ENCODE data around the gene GREB1. TPM values are rescaled to one million over a fixed set of nuclear protein-coding genes. Genes with fewer than 3 reads are reported as not detected.
A peak's percentile ranks its signal among the peaks of the same experiment; 100 is the strongest.

The GREB1 gene
- 1 to 10 TPM; 3.1 to 8.8 (median 6.5) TPM for total RNA-seq

- no peak within 1 kb of the TSS for H3K4me3 ChIP-seq
- 57 to 76% methylated on average over 7 to 9 of the region's 9 CpGs for WGBS, 2 donors (ENCODE audit: low coverage in 1 of 2)
- H3K36me3 ChIP-seq: no peaks in the 10 kb centered on the region
- ATAC-seq: no peak
- no peak for TF ChIP-seq POLR2A (IDR thresholded peaks at IDR 0.05)
- TF ChIP-seq EP300 (IDR thresholded peaks at IDR 0.05): no peak
- TF ChIP-seq POLR2AphosphoS5 (IDR thresholded peaks at IDR 0.05): no peak
- TF ChIP-seq CTCF (IDR thresholded peaks at IDR 0.05): no peak
- no peaks in the 10 kb centered on the region for H3K9me3 ChIP-seq
- H3K27ac ChIP-seq: no peak within 1 kb of the TSS
- peaks cover 20% of the 10 kb centered on the region for H3K27me3 ChIP-seq
- H3K4me1 ChIP-seq: no peaks in the 10 kb centered on the region
These were observed at the start of gene GREB1 for GRCh38 chr2:11533278-11534070. Gene GREB1 (plus strand): TSS chr2:11534045. CDS start chr2:11556615, 22,570 bp downstream.

- no peak for ATAC-seq
- Histone ChIP-seq H3K36me3 (no peaks in the 10 kb centered on the region), H3K27ac (no peak overlapping the region), H3K4me3 (no peak overlapping the region), H3K27me3 (peaks cover 46% of the 10 kb centered on the region), H3K4me1 (no peaks in the 10 kb centered on the region), H3K9me3 (peaks cover 0 to 8% (median 0%) of the 10 kb centered on the region in 3 donors)
- WGBS, 2 donors (ENCODE audit: low coverage in 1 of 2): 58% methylated on average over 3 of the region's 3 CpGs; no CpG with 5 or more reads in 1 of the 2 donors
- no peak for TF ChIP-seq EP300 (IDR thresholded peaks at IDR 0.05)
- TF ChIP-seq CTCF (IDR thresholded peaks at IDR 0.05): no peak
- TF ChIP-seq POLR2A (IDR thresholded peaks at IDR 0.05): no peak
- TF ChIP-seq POLR2AphosphoS5 (IDR thresholded peaks at IDR 0.05): no peak
These were observed 45.0 kb upstream of the GREB1 start for GRCh38 chr2:11488809-11489208.

- H3K9me3 ChIP-seq: peaks cover 0 to 8% (median 0%) of the 10 kb centered on the region in 3 donors
These were observed 43.7 kb upstream of the GREB1 start for GRCh38 chr2:11490194-11490593.

GRCh38 chr2:11491348-11491933, 42.4 kb upstream of the GREB1 start:
- WGBS, 2 donors (ENCODE audit: low coverage in 1 of 2): 0 to 58% methylated on average over 1 to 3 of the region's 3 CpGs
- H3K4me3 ChIP-seq: no peak overlapping the region
- H3K4me1 ChIP-seq: no peaks in the 10 kb centered on the region
- H3K9me3 ChIP-seq: peaks cover 0 to 8% (median 0%) of the 10 kb centered on the region in 3 donors
- peaks cover 42% of the 10 kb centered on the region for H3K27me3 ChIP-seq
- H3K27ac ChIP-seq: peak overlapping the region in 2 of 4 donors; percentile 21 to 36
- peak; percentile 37 for ATAC-seq
- TF ChIP-seq POLR2AphosphoS5 (IDR thresholded peaks at IDR 0.05): peak; percentile 9
- no peak for TF ChIP-seq POLR2A (IDR thresholded peaks at IDR 0.05)
- no peaks in the 10 kb centered on the region for H3K36me3 ChIP-seq

More at GRCh38 chr2:11490194-11490593, 43.7 kb upstream of the GREB1 start:
- no peak for ATAC-seq
- Histone ChIP-seq H3K27ac (no peak overlapping the region), H3K4me3 (no peak overlapping the region), H3K27me3 (peaks cover 42% of the 10 kb centered on the region), H3K36me3 (no peaks in the 10 kb centered on the region), H3K4me1 (no peaks in the 10 kb centered on the region)
- 85 to 100% methylated on average over 3 to 5 of the region's 5 CpGs for WGBS, 2 donors (ENCODE audit: low coverage in 1 of 2)
- TF ChIP-seq POLR2A (IDR thresholded peaks at IDR 0.05) (no peak), POLR2AphosphoS5 (IDR thresholded peaks at IDR 0.05) (no peak), CTCF (IDR thresholded peaks at IDR 0.05) (no peak), EP300 (IDR thresholded peaks at IDR 0.05) (no peak)

GRCh38 chr2:11492244-11492643, 41.6 kb upstream of the GREB1 start:
- WGBS, 2 donors (ENCODE audit: low coverage in 1 of 2): 92% methylated on average over 3 of the region's 3 CpGs; no CpG with 5 or more reads in 1 of the 2 donors
- peak overlapping the region in 1 of 4 donors; percentile 17 for H3K27ac ChIP-seq
- H3K4me3 ChIP-seq: no peak overlapping the region
- peaks cover 0 to 8% (median 0%) of the 10 kb centered on the region in 3 donors for H3K9me3 ChIP-seq
- no peaks in the 10 kb centered on the region for H3K4me1 ChIP-seq
- no peaks in the 10 kb centered on the region for H3K36me3 ChIP-seq
- no peak for TF ChIP-seq CTCF (IDR thresholded peaks at IDR 0.05)
- TF ChIP-seq EP300 (IDR thresholded peaks at IDR 0.05): no peak
- no peak for TF ChIP-seq POLR2A (IDR thresholded peaks at IDR 0.05)
- no peak for TF ChIP-seq POLR2AphosphoS5 (IDR thresholded peaks at IDR 0.05)
- peaks cover 36% of the 10 kb centered on the region for H3K27me3 ChIP-seq
- no peak for ATAC-seq

All from gastroesophageal sphincter (tissue), 4 donors.